Coronary artery (tissue), 2 donors: ENCODE measurements around the gene PLAC1.

ENCODE experiments used
- DNase-seq: peaks from one replicate; pipeline ENCODE4 v3.0.0-alpha.2; 2017; ENCODE audit warnings: low spot score
- H3K27ac ChIP-seq, 2 donors: fragments of 200-600 bp; sonication (generic); one replicate each; pipeline ENCODE4 v1.5.1; 2016 to 2019
- H3K4me3 ChIP-seq: fragments of 200-600 bp; sonication (generic); 2 replicates; pipeline ENCODE4 v1.5.1; 2016; ENCODE audit warnings: mild to moderate bottlenecking, moderate library complexity
- CTCF ChIP-seq: fragments of 200-600 bp; sonication (generic); IDR thresholded peaks from one replicate; pipeline ENCODE4 v1.5.1; 2019; ENCODE audit warnings: antibody characterized with exemption

The PLAC1 gene

GRCh38 chrX:134682081-134682480 lies 23.8 kb upstream of the PLAC1 start:
- DNase-seq: no peak
- H3K4me3 ChIP-seq: no peak overlapping the region
- TF ChIP-seq CTCF: no peak
- H3K27ac ChIP-seq: no peak overlapping the region

- no peak for DNase-seq
- H3K27ac ChIP-seq: no peak overlapping the region
- H3K4me3 ChIP-seq: no peak overlapping the region
- TF ChIP-seq CTCF: no peak
Observed at GRCh38 chrX:134679644-134680043, 21.4 kb upstream of the PLAC1 start.

- no peak for TF ChIP-seq CTCF
- H3K27ac ChIP-seq: no peak overlapping the region
- DNase-seq: no peak
Observed at GRCh38 chrX:134679221-134679620, 20.9 kb upstream of the PLAC1 start.

GRCh38 chrX:134677332-134677731 lies 19.1 kb upstream of the PLAC1 start:
- Histone ChIP-seq H3K27ac (no peak overlapping the region), H3K4me3 (no peak overlapping the region)
- TF ChIP-seq CTCF: no peak
- no peak for DNase-seq

More at GRCh38 chrX:134679221-134679620, 20.9 kb upstream of the PLAC1 start:
- H3K4me3 ChIP-seq: no peak overlapping the region

GRCh38 chrX:134676436-134676835 lies 18.2 kb upstream of the PLAC1 start:
- Histone ChIP-seq H3K27ac (no peak overlapping the region), H3K4me3 (no peak overlapping the region)
- TF ChIP-seq CTCF: no peak
- no peak for DNase-seq

- no peak for DNase-seq
- TF ChIP-seq CTCF: no peak
- no peak overlapping the region for H3K27ac ChIP-seq
- no peak overlapping the region for H3K4me3 ChIP-seq
Observed at GRCh38 chrX:134673123-134673522, 14.9 kb upstream of the PLAC1 start.

GRCh38 chrX:134672101-134672500 lies 13.8 kb upstream of the PLAC1 start:
- no peak for DNase-seq
- Histone ChIP-seq H3K4me3 (no peak overlapping the region), H3K27ac (no peak overlapping the region)
- TF ChIP-seq CTCF: no peak
